Testis (tissue), 3 donors: Measurements from ENCODE around the gene KLRF2. TPM values are rescaled to one million over a fixed set of nuclear protein-coding genes. Genes with fewer than 3 reads are reported as not detected.
A peak's percentile ranks its signal among the peaks of the same experiment; 100 is the strongest.

Experiments used
- DNase-seq: peaks from one replicate; pipeline ENCODE4 v3.0.0-alpha.2; 2019
- H3K27ac ChIP-seq, 2 donors: fragments of 200-600 bp; sonication (generic); one replicate each; pipeline ENCODE4 v1.5.1; 2019
- H3K27me3 ChIP-seq: fragments of 200-600 bp; sonication (generic); one replicate; pipeline ENCODE4 v1.5.1; 2019
- H3K36me3 ChIP-seq: fragments of 200-600 bp; sonication (generic); one replicate; pipeline ENCODE4 v1.5.1; 2017; ENCODE audit warnings: low read depth; ENCODE audit errors: missing control alignments
- H3K4me1 ChIP-seq: fragments of 200-600 bp; sonication (generic); one replicate; pipeline ENCODE4 v1.5.1; 2019
- H3K4me3 ChIP-seq, 2 donors: fragments of 200-600 bp; sonication (generic); one replicate each; pipeline ENCODE4 v1.5.1; 2017 to 2019
- H3K9me3 ChIP-seq: fragments of 200-600 bp; sonication (generic); one replicate; pipeline ENCODE4 v1.5.1; 2017
- POLR2A ChIP-seq: fragments of 450-650 bp; IDR thresholded peaks from one replicate; pipeline ENCODE4 v1.6.1; 2017; ENCODE audit warnings: antibody characterized with exemption, mild to moderate bottlenecking, moderate library complexity
- WGBS, 2 donors: methylation state at CpG; one replicate each; pipeline ENCODE4 v1.1.5; 2018; 5-methylcytosine and 5-hydroxymethylcytosine counted together
- intact Hi-C: fragments of 100-400 bp; cut with DNase I; formaldehyde crosslinking; loops from one replicate; pipeline ENCODE4 v1.15.1; 2023; ENCODE audit warnings: low total_unique reads
- polyA plus RNA-seq: library from polyadenylated mRNA; stranded (reverse); fragments of 350-450 nt; fragmentation: Illumina TruSeq; extraction: RNeasy Lipid Tissue Mini Kit (QIAGEN cat#74804); gene quantifications from one replicate; pipeline ENCODE4 v1.2.3, GENCODE V29; 2014; ENCODE audit warnings: low read depth, low replicate concordance; ENCODE audit not compliant: insufficient read depth
- total RNA-seq, 2 donors: library from RNA; depleted of rRNA; stranded (reverse); fragments of >200 nt; gene quantifications; one replicate each; pipeline ENCODE4 v1.2.3, GENCODE V29; 2016
- TF ChIP-seq, protein P1 (sequence below), 3 experiments: fragments of 450-650 bp in 2 of 3; fragments of 200-600 bp in 1 of 3; sonication (generic) in 1 of 3; IDR thresholded peaks; one replicate each; pipeline ENCODE4 v1.5.1; 2016 to 2019; ENCODE audit warnings: antibody characterized with exemption in 3 of 3, mild to moderate bottlenecking in 2 of 3, moderate library complexity in 1 of 3

The KLRF2 gene
- total and polyA plus RNA-seq, 3 donors from 2014 or later, result 0.79 TPM; not detected in 2

DNA sequence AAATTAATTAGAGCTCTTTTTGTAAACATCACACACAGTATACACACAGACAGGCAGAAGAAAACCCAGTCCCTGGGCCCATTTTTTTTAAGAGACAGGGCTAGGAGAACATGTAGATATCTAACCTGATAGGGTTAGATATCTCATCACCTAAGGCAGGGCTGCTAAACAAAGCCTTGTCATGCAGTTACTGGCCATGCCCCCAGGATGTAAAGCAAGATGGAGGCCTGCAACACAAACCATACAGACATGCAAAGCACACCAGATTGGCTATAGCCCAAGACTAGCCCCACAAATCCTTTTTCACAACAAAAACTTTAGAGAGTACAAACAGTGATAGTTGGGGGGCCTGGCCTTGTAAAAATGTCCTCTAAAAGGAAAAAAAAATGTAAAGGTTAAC lies 30.4 kb downstream of the KLRF2 start:
- no peak overlapping the region for H3K4me3 ChIP-seq
- no peaks in the 10 kb centered on the region for H3K36me3 ChIP-seq
- TF ChIP-seq POLR2A, result no peak
- TF ChIP-seq, protein P1, sequence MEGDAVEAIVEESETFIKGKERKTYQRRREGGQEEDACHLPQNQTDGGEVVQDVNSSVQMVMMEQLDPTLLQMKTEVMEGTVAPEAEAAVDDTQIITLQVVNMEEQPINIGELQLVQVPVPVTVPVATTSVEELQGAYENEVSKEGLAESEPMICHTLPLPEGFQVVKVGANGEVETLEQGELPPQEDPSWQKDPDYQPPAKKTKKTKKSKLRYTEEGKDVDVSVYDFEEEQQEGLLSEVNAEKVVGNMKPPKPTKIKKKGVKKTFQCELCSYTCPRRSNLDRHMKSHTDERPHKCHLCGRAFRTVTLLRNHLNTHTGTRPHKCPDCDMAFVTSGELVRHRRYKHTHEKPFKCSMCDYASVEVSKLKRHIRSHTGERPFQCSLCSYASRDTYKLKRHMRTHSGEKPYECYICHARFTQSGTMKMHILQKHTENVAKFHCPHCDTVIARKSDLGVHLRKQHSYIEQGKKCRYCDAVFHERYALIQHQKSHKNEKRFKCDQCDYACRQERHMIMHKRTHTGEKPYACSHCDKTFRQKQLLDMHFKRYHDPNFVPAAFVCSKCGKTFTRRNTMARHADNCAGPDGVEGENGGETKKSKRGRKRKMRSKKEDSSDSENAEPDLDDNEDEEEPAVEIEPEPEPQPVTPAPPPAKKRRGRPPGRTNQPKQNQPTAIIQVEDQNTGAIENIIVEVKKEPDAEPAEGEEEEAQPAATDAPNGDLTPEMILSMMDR (IDR thresholded peaks at IDR 0.05), result no peak
- H3K27me3 ChIP-seq, result no peaks in the 10 kb centered on the region
- no peaks in the 10 kb centered on the region for H3K4me1 ChIP-seq
- intact Hi-C loops, result no loop called here
- no peaks in the 10 kb centered on the region for H3K9me3 ChIP-seq
- no peak for DNase-seq
- no peak overlapping the region for H3K27ac ChIP-seq

DNA sequence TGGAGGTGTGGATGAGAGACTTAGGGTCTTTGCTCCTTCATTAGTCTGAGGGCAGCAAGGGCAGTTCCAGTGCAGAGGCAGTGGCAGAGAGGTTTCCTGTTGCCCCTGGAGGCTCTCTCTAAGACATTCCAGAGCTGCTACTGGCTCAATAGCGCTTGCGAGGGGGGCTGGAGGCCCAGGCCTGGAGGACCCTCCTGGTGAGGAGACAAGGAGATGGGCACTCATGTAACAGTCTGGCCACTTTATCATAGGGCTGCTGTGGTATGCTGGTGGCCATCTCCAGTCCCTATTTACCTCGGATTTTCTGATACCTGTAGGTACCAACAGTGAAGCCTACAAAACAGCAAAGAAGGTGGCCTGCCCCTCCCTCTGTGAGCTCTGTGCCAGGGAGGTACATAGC lies 38.2 kb downstream of the KLRF2 start:
- WGBS, 2 donors, result 80 to 93% methylated on average over 3 of the region's 3 CpGs
- H3K9me3 ChIP-seq, result no peaks in the 10 kb centered on the region
- no peaks in the 10 kb centered on the region for H3K4me1 ChIP-seq

DNA sequence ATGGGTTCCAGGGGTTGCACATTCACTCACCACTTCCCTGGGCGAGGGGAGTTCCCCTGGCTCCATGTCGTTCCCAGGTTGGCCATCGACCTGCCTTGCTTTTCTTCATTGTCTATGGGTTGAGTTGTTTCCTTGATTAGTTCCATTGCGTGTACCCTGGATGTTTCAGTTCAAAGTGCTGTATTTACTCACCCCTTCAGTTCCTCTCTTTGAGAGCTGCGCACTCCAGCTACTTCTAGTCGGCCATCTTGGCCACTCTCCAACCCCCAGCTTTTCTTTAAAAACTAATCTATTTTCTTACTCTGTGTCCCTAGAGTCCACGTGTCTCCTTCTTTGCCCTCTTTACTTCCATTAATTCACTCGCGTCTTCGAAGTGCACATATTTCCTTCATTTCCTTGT lies 39.2 kb downstream of the KLRF2 start:
- H3K4me1 ChIP-seq, result no peaks in the 10 kb centered on the region
- H3K27ac ChIP-seq, result no peak overlapping the region
- intact Hi-C loops, result no loop called here
- TF ChIP-seq, protein P1 (IDR thresholded peaks at IDR 0.05), result no peak
- no peak for TF ChIP-seq POLR2A
- no peak overlapping the region for H3K4me3 ChIP-seq
- no peaks in the 10 kb centered on the region for H3K27me3 ChIP-seq
- DNase-seq, result no peak
- no peaks in the 10 kb centered on the region for H3K9me3 ChIP-seq
- 62 to 69% methylated on average over 10 of the region's 10 CpGs for WGBS, 2 donors
- no peaks in the 10 kb centered on the region for H3K36me3 ChIP-seq

More for the DNA sequence above, 38.2 kb downstream of the KLRF2 start:
- intact Hi-C loops, result no loop called here
- no peak for DNase-seq
- Histone ChIP-seq H3K4me3 (no peak overlapping the region), H3K27me3 (no peaks in the 10 kb centered on the region), H3K36me3 (no peaks in the 10 kb centered on the region), H3K27ac (no peak overlapping the region)
- TF ChIP-seq POLR2A, result no peak
- TF ChIP-seq, protein P1 (IDR thresholded peaks at IDR 0.05), result no peak

DNA sequence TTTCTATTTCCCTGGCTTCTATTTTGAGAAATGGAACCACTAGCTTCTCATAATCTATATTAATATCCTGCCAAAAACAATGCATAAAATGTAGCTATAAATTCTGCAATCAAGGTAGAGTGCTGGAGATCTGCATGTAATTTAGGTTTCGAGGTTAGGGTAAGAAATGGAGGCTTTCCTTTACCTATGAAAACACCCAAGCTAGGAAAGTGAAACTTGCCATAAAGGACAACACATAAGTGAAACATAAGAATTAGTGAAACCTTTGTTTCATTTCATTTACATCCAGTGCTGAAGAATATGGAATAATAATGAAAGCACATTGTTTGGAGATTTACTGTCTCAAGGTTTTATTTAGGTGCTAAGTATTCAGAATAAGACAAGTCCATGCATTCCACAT lies 41.1 kb downstream of the KLRF2 start:
- Histone ChIP-seq H3K27me3 (no peaks in the 10 kb centered on the region), H3K36me3 (no peaks in the 10 kb centered on the region), H3K4me3 (no peak overlapping the region), H3K4me1 (no peaks in the 10 kb centered on the region), H3K9me3 (no peaks in the 10 kb centered on the region), H3K27ac (no peak overlapping the region)
- no peak for DNase-seq
- intact Hi-C loops, result no loop called here
- 90 to 94% methylated on average over 1 of the region's 1 CpG for WGBS, 2 donors
- no peak for TF ChIP-seq POLR2A
- TF ChIP-seq, protein P1 (IDR thresholded peaks at IDR 0.05), result no peak

DNA sequence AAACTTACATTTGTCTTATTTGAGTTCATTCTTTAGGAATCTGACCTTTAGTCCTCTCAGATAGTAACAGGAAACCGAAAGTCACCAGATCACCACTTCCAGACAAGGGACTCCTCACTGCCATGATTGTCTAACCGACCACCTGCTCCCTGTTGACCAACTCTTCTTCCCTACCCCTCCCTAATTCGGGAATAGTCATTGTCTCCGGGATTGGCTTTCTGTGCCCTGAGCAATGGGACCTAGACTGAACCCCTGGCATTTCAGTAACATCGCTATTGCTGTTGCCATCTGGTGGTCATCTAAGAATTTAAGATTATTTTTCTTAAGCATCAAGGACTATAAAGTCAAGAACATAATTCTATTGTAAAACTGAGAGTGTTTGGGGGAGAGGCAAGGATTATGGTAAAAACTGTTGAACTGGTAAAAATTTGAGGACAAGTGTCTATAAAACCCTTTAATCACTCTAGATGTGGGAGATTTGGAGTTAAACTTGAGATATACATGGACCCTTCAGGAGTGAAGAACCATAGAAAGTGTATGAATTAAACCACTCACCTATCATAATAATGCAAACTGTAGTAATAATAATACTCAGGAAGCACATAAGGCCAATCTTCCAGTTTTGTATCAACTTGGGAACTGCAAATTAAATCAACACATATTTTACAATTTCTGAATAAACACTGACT lies 44.6 kb downstream of the KLRF2 start:
- no peaks in the 10 kb centered on the region for H3K27me3 ChIP-seq
- H3K36me3 ChIP-seq, result no peaks in the 10 kb centered on the region
- no peak for DNase-seq
- 34 to 45% methylated on average over 5 of the region's 5 CpGs for WGBS, 2 donors
- no peak overlapping the region for H3K27ac ChIP-seq
- H3K4me1 ChIP-seq, result no peaks in the 10 kb centered on the region
- no peak overlapping the region for H3K4me3 ChIP-seq
- intact Hi-C loops, result no loop called here
- TF ChIP-seq, protein P1 (IDR thresholded peaks at IDR 0.05), result peak; percentile 32 to 59 (median 47)
- TF ChIP-seq POLR2A, result no peak
- H3K9me3 ChIP-seq, result no peaks in the 10 kb centered on the region
